GM18909 (cell line): ENCODE results near the gene MRPL46.
"Not testable (repeated sequence)": the region's sequence is repeated elsewhere in the genome, so short reads cannot be mapped to it uniquely, and the experiment has no call there.

Experiments
- ATAC-seq: cut with Tn5 transposase; IDR thresholded peaks from one replicate; pipeline ENCODE4 v1.9.1; 2021; ENCODE audit warnings: mild to moderate bottlenecking; ENCODE audit not compliant: unreplicated experiment, poor library complexity

MRPL46 gene

DNA sequence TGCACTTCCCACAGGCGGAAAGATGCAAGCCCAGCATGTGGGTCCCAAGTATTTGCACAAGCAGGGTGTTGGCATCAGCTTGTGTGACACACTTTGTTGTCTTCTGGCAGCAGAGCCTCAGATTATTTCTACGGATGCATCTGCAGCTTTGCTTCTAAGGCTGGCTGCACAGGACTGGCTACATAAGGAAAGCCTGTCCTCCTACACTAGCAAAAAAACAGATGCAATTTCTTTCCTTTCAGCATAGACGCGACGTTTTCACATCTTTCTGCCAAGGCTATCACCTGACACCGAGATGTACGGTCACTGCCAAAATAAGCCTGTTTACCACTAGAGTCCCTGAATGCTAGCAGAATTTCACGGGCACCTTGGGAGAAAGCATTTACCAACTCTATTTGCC, 13.8 kb upstream of the MRPL46 start:
- ATAC-seq, result no peak

DNA sequence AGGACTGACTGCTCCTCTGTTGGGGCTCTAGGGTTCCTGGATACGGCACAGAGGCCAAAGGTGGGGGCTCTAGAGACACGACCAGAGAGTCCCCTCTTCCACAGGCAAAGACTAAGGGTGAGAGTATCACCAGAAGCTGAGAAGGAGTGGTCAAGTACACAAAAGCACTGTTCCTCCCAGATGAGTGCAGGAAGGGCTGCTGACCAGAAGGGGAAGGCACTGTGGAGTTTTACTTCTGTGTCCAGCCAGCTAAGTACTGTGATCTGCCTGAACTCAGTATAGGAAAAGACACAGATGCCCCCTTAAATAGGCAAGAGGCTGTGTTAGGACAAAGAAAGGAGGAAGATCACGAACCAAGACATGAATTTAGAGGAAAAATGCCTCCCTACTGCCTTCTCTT, 12.0 kb upstream of the MRPL46 start:
- ATAC-seq, result no peak

DNA sequence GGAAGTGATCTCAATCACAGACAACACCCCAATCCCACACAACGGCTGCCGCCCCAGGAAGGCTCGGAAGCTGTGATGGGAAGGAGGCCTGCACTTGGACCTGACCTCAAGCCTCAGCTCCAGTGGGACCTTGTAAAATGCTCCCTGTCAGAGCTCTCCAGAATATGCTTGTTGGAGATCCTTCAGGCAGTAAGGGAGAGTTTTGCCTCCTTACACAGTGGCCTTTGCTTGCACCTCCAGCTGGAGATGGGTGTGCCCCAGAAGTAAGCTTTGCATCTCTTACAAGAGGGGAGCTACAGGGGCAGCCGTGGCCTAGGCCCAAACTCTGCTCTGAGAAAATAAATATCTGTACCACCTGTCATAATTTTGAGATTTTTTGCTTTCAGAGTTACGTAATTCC, 10.7 kb upstream of the MRPL46 start:
- ATAC-seq, result no peak

DNA sequence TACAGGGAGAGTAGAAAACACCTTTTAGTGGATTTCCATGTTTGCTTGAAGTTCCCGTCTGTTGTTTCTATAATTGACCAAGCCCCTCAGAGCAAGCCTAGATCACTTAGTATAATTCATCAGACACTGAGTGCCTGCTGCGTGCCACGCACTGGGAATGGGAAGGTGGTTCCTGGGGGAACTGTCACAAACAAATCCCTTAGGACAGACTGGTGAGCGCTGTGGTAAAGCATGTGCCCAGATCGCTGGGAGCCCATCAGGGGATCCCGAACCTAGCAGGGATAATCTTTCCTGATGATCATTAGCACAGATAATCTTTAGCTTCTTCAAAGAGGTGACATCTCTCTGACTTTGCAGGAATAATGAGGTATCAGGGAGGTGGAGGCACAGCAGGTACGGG, 9.9 kb upstream of the MRPL46 start:
- ATAC-seq, result no peak

DNA sequence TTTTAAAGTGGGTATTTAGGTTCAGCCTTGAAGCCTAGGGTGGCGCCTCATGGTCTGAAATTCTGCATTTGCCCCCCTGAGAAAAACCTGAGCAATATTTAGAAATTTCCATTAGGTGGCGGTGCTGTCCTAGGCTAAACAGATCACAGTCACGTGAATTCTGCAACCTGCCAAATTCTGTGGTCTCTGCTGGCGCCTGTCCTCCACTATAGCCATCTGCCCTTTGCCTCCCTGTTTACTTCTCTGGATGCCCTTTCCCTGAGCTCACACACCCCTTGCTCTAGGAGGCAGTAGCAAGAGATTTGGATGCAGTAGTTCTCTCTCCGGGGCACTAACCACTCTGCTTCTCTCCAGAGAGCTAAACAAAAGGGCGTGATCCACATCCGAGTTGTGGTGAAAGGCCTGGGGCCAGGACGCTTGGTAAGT, 9.5 kb upstream of the MRPL46 start:
- ATAC-seq, result peak; percentile 52

DNA sequence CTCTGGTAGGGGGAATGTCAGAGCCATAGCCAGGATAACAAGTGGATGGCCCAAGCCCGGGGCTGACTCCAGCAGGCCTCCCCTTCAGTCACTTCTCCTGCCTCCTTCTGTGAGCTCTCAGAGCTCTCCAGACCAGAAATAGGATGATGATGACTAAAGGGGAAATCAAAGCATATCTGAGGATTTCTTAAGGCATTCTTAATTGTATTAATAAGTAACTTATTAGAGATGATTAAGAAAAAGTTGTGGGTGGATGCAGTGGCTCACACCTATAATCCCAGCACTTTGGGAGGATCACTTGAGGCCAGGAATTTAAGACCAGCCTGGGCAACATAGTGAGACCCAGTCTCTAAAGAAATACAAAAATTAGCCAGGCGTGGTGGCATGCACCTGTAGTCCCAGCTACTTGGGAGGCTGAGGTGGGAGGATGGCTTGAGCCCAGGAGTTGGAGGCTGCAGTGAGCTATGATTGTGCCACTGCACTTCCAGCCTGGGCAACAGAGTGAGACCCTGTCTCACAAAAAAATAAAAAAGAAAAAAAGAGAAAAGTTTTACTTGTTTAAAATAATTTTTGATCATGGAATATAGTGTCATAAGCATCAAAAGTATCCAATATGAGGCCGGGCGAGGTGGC, 6.6 kb upstream of the MRPL46 start:
- ATAC-seq, result not testable (repeated sequence)

DNA sequence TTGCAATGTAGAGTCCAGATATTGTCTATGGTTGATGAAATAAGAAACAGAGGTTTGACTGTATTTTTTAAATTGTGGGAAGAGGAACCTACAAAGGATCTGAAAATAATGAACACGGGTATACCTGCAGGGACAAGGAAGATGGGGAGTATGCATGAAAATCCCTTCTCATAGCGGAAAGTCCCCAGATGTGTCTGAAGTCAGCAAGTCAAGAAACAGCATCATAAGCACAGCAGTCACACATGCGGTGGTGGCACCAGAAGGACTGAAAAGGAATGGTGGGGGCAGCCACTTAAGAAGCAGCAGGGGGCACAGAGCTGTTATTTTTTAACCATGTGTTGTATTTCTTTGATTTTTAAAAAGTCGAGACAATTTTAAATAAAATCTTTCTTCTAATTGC, 5.0 kb upstream of the MRPL46 start:
- ATAC-seq, result no peak

DNA sequence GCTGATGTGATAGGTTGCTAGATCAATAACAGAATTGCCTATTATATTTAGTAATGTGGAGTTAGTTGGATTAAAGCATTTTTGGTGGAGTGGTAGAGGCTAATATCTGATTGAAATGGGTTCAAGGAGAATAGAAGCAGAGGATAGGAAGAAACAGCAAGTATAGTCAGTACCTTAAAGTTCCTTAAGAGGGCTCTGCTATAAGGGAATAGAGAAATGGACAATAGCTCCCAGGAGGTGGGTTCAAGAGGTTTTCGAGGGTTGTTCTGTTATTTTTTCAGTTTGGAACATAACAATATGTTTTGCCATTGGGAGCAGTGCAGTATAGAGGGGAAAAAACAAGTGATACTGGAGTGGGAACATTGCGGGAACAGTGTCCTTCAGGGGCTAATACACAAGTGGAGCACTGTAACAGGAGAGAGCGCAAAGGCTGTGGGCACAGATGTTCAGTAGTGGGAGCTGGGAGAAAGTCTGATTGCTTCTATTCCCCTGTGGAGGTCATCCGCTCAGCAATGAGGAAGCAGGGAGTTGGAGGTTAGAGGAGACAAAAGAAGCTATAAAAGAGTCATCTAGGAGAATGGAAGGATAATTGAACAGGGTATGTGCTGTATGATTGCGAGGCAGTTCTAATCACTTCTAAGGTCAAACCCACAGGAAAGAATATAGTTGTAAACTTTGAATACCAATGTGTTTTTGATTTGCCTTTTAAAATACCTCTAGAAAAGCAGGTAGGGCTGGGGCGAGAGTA, 3.6 kb upstream of the MRPL46 start:
- ATAC-seq, result no peak

DNA sequence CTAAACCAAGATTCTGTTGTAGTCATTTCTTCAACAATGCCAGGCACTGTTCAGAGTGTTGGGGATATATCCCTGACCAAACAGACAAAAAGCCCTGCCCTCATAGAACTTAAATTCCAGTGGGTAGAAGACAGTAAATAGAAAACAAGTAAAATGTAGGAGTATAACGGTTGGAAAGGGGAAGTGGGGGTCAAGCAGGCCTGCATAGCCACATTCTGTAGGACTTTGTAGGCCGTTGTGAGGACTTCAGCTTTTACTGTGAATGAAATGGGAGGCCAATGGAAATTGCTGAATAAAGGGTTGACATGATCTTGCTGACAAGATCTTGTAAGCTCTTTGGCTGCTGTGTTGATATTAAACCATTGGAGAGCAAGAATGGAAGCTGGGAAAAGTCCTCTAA, 2.1 kb upstream of the MRPL46 start:
- ATAC-seq, result no peak

DNA sequence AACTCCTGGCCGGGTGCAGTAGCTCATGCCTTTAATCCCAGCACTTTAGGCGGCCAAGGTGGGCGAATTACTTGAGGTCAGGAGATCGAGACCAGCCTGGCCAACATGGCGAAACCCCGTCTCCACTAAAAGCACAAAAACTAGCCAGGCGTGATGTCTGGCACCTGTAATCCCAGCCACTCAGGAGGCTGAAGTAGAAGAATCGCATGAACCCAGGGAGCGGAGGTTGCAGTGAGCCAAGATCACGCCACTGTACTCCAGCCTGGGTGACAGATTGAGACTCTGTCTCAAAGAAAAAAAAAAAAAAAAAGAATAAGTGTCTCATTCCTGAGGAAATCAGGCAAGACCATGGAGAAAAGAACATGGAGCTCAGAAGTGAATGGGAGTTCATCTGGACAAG, 1.5 kb upstream of the MRPL46 start:
- ATAC-seq, result not testable (repeated sequence)

DNA sequence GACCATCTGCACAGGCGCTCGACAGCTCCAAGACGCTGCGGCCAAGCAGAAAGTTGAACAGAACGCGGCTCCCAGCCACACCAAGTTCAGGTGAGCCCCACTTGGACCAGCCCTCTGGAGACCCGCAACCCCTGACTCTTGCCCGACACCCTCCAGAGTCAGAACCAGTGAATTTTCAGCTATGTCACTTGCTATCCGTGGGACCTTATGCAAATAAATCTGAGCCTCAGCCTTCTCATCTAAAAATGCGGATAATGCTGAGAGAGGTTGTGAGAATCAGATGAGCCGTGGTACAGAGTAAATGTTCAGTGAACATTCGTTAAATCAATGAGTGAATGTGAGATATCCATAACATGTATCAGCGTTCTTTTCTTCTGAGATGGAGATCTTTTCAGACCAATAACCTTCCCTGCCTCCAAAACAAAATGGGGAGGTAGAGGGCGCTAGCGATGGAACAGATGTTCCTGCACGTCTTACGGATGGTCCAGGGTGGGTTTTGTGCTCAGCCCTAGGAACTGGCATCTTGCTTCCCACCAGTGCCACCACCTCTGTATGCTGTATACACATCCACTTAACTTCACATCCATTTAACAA, 844 bp upstream of the MRPL46 start:
- ATAC-seq, result no peak

DNA sequence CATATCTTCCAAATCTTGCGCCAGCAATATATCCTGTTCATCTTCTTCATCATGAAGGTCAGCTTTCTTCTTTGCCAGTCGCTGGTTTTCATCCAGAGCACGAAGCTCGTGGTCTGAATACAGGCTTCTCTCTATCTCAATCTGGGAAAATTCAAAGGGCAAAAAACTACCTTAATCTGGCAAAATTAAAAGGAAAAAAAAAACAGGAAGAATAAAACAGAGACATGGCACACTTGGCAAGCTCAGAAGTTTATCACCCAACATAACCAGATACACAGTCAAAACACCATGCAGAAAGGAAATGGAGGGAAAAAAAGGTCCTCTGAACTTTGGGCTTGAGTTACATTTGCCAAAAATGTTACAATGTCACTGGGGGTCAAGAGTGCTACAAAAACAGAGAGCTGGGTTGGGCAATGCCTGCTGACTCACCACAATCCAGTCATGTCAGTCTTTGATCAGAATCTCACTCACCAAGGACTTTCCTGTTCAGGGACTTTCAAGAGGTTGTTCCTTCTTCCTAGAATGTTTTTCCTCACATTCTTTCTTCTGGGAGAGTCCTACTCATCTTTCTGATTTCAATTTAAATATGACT, 1.5 kb downstream of the MRPL46 start:
- no peak for ATAC-seq

DNA sequence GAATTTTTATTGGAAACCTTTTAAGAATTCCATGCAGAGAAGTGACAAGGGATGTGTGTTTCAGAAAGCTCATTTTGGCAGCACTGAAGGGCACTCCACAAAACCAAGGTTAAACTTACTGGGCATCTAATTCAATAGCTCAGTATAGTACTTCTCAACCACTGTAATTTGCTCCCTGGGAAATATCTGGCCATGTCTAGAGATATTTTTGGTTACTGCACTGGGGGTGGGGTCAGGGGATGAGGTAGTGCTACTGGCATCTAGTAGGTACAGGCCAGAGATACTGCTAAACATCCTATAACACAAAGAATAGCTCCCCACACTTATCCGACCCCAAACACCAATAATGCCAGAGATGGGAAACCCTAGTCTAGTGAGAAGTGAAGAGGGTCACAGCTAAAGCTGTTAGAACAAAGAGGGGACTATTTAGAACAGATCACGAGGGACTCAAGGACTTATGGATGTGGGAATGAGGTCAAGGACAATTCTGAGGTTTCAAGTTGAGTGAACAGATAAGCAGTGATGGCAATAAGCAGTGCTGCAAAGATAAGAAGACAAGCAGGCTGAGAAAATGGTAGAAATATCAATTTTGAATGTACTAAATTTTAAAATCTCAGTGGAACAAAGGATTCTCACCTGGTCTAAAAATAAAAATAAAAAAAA, 3.2 kb downstream of the MRPL46 start:
- no peak for ATAC-seq

DNA sequence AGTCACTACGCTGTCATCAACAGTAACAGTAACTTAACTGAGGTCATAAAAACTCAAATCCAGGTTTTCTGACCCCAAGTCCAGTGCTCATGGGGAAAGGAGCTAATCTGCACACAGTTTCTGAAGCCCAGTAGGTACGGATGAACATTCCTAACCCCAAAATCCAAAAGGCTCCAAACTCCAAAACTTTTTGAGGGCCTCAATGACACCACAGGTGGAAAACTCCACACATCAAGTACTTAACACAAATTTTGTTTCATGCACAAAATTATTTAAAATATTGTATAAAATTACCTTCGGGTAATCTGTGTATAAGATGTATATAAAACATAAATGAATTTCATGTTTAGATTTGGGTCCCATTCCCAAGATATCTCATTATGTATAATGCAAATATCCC, 10.5 kb downstream of the MRPL46 start:
- ATAC-seq, result no peak

DNA sequence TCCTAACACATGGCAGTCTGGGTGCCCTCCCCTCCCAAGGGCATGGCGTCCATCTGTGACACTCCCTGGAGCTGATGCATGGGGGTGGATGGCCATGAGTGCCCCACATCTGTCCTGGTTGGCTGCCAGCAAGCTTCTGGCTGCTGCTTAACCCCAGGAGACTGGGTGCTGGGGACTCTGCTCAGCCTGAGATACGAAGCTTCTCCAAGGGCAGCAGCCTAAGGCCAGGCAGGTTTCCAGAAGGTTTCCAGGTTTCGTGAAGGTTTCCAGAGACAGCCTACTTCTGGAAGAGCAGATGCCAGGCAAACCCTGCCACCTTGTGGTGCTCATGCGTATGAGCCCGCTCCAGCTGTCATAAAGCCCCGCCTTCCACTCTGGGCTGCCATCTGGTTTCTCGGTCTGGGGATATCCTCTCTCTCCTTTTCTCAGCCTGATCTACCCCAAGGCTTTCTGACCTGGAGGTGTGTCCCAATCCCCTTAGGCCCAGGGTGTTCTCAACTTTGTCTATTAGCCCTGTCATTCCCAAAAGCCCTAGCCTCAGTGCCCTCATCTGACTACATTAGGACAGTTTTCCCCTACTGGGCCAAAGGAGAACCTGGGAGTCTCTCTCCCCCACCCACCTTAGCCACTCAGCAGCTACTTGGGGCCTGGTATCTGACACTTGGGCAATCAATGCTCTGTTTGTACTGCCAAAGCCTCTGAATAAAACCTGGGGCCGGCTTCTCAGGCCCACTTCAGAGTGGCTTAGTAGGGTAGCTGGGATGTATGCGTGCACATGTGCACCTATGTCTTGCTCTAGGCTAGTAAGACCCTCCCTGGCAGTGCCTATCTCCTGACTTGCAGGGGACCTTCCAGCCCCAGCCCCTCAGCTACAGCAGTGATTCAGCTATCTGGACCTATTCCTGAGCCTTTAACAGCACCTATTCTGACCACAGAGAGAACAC, 12.0 kb downstream of the MRPL46 start:
- ATAC-seq, result peak; percentile 90

DNA sequence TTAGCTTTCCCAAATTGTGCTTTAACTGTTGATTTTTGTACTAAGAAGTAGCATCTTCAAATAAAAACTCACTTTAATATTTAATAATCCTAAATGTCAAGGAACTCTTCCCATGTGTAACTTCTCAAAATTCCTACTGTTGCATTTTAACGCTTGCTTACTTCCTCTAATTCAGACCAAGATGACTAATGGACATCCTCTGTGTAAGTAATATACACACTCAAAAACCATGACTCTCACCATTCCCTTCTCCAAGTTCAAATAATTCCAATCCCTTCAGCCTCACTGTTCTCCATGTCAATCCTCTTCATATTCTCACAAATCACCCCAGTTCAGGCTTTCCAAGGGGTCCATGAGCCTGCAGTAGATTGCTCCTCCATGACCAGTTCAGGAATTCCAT, 13.0 kb downstream of the MRPL46 start:
- no peak for ATAC-seq

DNA sequence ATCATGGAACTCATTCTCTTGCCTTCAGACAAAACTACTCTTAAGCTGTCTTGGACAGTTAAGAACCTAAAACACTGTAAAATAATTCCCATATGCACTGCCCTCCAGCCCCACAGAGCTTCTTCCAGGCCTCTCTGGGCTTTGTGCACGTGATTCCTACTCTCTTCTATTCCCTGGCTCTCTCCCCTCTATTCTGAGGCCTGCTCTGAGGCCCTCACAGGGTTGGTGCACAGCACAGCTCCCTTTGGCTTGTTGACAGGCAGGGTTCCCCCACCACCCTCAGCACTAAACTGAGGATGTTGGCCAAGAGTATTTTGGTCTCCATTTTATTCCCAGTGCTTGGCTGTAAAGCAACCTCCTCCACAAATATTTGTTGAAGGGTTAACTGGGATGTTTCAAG, 13.5 kb downstream of the MRPL46 start:
- ATAC-seq, result no peak

DNA sequence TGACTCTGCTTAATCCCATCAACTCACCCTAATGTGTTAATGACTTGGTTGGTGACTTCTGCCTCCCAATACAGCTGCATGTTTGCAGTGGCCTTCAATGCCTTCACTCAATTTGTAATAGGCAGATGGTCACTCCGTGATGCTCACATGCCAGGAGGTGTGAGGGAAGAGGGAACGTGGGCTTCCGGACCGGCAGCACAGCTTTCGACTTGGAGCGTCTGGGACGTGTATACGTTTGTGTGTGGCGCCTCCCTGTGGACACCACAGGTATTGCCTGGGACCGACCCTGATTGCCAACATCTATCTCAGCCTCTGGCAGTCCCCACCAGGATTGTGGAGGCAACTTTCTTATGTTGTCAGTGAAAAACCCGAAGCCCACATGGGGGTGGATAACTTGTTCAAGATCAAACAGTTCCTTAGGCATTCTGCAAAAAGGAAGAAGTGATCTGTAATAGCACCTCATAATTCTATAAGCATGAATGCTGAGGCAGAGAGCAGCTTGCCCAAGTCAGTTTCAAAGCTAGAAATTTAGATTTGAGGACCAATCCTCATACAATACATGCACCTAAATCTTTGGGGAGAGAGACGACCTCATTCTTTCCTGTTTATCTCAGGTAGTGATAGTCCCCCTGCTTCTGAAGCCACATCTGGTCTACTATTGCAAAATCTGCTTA, 16.9 kb downstream of the MRPL46 start:
- peak; percentile 62 for ATAC-seq

DNA sequence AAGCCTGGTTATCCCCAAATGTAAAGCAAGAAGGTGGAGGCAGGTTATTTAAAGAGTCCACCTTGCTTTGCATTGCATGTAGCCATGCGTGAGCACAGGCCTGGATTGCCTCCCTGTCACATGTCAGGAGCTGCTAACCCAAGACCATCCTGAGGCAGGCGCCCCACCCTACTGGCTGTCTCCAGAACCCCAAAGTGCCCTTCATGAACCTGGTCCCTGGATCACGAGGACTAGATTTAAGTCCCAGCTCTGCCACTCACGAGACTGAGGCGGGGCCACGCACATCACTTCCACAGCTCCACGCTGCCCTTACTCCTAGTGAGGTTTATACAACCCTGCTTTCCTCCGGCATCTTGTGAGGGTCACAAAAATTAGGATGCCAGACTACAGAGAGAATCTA, 17.6 kb downstream of the MRPL46 start:
- no peak for ATAC-seq
